Activated CD4-positive, alpha-beta T cell treated with anti-CD3 and anti-CD28 coated beads for 1 hour (primary cell): ENCODE results near the gene HSBP1.

ENCODE experiments used
- DNase-seq: peaks from one replicate; pipeline ENCODE4 v3.0.0-alpha.2; 2020

HSBP1 gene

DNA sequence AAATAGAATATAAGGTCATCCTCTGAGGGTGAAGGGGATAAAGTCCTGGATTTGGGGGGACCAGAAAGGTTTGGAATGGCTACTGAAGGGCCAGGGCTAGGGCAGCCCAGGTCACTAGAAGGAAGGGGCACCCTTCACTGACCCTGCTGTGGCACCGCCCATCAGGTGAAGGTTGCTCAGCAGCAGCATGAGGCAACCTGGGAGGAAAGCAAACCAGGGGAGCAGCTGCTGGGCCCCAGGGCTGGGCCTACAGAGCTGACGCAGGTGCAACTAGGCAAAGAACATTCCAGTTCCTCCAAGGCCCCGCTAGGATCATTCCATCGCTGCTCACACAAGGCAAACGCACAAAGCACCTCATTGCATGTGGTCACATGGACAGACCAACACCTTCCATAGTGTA lies 3.4 kb upstream of the HSBP1 start:
- DNase-seq: no peak

DNA sequence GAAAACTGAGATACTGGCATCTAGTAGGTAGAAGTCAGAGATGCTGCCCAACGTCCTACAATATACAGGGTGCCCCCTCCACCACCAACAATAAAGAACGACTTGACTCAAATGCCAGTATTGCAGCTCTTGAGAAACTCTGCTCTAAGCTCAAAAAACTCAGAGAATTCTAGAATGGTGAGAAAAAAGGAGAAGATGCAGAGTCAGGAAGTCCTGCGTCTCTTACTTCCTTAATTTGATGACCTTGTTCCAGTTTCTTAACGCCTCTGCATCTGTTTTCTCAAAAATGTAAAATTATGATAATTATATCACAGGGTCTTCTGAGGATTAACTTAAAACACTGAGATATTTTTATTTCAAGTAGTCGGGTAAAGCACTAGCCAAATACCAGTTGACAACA lies 1.7 kb upstream of the HSBP1 start:
- no peak for DNase-seq

DNA sequence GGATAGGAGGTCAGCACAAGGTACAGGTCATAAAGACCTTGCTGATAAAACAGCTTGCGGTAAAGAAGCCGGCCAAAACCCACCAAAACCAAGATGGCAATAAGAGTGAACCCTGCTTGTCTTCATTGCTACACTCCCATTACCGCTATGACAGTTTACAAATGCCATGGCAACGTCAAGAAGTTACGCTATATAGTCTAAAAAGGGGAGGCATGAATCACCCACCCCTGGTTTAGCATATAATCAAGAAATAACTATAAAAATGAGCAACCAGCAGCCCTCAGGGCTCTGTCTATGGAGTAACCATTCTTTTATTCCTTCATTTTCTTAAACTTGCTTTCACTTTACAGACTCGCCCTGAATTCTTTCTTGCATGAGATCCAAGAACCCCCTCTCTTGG lies 1.0 kb upstream of the HSBP1 start:
- no peak for DNase-seq

GRCh38 chr16:83807327-83807709 lies 460 bp upstream of the HSBP1 start:
- no peak for DNase-seq

DNA sequence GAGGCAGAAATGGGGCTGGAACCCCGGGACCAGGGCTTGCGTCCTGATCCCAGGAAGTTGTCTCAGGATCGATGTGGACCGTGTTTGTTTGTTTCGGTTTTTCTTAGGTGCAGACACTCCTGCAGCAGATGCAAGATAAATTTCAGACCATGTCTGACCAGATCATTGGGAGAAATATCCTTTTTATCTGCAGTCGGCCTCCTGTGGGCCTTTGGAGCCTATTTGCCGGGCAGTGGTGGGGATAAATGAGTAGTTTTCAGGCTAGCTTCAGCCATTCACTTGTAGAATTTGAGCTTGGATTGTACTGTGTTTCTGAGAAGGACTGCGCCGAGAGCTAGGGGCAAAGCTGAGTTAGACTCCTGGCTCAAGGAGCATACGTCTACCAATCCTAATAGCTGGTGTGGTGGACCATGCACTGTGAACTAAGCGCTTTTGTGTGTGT lies 816 bp downstream of the HSBP1 start:
- no peak for DNase-seq

DNA sequence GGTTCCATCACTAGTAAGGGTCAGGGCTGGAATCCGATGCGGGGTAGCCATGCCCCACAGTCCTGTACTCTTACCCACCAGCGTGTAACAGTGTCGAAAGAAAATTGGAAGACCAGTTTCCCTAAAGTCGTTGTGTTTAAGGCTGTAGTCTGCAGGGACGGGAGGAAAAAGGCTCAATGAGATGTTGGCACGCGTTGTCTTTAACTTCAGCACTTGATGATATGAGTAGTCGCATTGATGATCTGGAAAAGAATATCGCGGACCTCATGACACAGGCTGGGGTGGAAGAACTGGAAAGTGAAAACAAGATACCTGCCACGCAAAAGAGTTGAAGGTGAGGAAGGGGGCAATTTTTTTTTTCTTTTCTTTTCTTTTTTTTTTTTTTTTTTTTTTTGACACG lies 1.3 kb downstream of the HSBP1 start:
- DNase-seq: no peak

DNA sequence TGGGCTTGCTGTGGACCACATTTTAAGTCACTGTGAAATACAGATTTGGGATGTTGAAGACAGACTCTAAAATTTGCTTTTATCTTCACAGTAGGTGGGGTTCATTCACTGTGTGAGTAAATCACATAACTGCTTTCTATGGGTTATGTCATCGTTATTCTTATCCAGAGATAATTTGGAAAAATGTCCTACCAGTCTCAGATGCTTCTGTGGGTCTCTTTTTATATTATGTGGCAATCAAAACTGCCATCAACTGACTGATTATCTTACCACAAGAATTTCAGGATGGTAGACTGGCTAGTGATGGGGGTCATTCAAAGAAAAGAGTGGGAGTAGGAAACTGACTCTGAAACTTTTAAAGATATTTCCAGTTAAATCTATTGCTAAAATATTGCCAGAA lies 3.1 kb downstream of the HSBP1 start:
- no peak for DNase-seq

DNA sequence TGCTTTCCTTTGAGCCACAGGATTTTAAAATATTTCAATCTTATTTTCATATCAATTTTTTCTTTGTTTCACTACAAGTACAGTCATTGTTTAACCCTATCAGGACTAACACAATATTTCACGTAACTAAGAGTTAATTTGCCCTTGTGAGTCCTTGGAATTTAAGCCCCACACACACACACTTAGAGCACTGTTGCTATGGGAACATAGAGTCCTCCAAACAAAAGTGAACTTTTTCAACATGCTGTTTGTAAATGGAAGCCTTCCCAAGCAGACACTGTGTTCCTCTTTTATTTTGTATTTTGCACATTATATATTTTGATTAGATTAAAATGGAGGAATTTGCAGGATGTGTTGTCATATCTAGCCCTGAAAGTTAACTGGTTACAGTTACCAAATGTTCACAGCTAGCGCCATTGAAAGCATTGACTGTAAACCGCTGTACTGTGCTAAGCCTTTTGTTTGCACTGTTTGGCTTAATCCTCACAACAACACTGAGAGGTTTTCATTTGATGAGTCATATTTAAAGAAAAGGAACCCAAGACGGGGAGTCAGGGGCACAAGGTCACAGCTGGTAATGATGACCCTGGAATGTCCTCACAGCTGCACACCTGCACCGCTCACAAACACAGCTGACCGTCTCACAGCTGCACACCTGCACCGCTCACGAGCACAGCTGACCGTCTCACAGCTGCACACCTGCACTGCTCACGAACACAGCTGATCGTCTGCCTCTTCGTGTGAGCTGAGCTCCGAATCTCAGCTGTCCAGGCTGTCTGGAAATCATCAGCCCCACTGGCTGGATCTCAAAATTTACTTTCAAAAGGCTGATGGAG lies 6.3 kb downstream of the HSBP1 start:
- no peak for DNase-seq

DNA sequence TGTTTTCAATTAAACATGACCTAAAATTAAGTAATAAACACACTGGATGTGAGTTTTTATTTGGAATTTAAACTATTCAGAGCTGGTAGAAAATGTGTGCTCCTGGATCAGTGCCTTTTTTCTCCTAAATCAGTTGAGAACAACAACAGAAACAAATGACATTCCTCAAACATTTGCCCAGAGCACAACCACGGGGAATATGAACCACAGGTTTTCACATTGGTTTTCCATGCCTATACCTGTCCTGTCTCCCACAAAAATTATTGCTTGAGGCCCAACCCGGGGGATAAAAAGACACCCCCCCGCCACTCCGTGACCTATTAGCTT lies 6.8 kb downstream of the HSBP1 start:
- DNase-seq: no peak

DNA sequence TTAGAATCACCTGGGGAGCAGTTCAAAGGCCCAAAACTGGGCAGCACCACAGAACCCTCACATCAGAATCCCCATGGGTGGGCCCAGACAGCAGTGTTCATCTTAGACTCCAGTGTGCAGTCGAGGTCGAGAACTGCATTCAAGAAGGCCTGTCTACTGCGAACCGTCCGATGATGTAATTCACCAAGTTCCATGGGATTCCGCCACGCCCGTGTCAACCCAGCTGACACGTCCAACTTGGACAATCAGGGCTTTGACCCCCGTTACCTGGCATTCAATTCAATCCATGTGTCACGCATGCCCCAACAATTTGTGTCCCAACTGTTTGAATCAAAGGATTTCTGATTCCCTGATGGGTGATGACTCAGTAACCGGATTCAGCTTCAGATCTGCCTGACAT lies 9.2 kb downstream of the HSBP1 start:
- DNase-seq: no peak

DNA sequence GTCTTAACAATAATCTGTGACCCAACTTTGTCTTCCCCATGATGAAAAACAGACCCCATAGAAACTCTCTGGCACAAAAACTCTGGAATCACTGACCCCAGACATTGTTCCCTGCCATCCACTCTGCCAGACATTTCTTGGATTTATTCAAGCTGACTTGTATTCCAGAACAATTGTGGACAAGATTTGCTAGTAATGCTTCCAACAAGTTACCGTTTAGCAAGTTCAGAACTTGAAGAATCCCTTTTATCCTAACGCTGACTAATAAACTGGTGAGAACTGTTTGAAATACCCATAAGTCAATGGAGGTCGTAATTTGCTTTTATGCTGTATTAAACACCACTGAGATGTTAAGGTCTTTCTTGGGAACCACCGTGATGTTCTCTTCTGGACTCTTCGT lies 10.5 kb downstream of the HSBP1 start:
- no peak for DNase-seq

DNA sequence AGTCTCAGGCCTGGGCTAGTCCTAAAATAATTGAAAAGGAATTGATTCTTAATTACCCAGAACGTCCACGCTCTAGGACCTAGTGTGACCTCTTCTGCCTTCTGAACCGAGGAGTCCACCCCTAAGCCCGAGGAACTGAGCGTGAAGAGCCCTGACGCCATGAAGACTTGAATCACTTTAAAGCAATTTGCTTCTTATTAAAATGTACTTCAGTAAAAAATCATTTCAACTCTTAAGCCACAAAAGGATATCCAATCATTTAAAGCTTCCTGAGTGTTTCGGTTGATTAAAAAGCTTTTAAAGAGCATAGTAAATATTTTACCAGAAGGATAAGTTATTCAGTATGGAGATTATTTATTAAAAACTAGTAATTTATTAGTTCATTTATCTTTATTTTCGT lies 11.6 kb downstream of the HSBP1 start:
- DNase-seq: no peak

DNA sequence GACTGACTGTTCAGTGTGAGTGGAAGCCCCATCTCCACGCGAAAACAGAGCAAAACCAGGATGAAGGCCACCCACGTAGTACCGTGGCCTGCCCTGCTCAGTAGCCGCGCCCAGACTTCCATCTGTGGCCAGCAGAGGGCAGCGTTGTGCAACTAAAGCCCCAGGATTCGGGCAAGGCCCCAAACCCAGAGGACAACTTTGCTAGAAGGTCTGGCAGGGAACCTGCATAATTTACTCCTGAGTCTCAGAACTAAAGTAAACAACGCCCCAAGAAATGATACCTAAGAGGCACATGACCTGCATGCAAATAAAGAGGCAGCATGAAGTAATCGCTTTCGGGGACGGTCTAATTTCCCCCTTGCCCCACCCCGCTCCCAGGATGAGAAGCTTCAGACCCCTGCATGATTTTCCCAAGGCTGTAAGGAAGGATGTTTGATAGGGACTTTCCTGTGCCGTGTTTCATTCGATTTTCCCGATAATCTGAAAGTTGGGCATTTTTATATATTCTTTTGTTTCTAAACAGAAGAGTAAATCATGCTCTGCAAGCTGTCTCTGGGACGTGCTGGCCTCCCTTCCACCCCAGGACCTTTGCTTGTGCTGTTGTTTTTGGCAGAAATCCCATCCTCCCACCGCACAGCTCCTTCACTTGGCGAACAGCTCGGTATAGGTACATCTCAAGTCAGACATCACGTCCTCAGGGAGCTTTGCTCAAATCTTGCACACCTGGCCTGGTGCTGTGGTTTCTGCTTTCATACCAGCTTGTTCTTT lies 18.6 kb downstream of the HSBP1 start:
- DNase-seq: peak; percentile 63

DNA sequence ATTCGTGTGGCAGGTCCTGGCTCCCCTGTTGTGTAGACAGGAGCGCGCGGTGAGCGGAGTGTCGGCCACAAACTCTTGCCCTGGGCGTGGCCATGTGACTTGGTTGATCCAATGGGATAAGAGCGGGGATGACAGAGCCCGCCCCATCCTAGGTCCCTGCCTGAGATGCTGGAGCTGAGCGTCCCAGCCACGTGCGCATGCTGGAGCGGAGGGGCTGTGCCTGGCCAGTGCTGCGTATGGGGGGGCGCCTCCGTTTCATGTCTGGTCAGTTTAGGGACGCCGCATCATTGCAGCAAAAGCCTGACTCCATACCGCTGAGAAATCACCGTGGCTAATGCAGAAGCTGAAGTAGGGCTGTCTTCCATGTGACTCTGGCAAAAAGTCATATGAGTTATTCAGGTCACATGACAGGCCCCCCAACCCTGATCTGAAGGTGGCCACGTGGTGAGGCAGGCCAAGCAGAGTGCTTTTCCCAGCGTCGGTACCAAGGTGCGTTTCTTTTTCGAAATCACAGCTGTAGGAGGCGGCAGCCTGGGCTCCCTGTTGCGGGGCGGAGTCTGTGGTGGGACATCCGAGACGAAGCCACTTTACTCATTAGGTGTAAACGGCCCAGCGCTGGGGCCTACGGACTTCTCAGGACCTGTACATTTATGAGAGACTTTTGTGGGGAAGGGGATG lies 22.5 kb downstream of the HSBP1 start:
- no peak for DNase-seq

GRCh38 chr16:83830769-83831455 lies 23.1 kb downstream of the HSBP1 start:
- no peak for DNase-seq

DNA sequence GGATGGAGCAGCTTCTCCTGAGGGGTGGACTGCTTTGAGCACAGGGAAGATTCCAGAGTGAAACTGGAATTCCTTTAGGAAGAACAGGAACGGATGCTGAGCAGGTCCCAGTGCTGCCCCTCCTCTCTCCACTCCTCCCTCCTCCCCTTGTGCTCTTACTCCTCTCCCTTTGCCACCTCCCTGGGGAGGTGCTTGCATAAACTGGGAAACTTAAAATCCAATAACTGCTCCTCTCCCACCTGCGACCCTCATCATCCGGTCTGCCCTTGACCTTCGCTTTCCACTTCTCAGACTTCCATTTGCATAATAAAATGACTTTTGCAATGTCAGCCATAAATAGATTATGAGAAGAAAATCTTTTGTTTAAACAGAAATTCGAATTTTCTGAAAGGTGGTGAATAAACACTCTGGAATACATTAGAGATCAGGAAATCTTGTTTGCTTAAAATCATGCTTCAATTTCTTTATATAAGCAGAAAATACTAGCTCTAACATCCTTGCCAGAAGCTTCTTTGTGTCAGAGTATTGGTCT lies 23.7 kb downstream of the HSBP1 start:
- no peak for DNase-seq

DNA sequence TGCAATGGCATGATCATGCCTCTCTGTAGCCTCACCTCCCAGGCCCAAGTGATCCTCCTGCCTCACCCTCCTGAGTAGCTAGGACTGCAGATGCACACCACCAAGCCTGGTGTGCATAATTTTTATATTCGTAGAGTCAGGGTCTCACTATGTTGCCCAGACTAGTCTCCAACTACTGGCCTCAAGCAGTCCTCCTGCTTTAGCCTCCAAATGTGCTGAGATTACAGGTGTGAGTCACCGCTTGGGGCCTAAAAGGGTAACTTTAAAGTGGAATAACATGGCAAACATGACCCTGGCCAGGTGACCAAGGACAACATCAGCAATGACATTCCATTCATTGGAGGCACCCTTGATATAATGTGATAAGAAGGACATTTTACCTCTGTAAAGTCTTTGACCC lies 26.1 kb downstream of the HSBP1 start:
- DNase-seq: no peak

DNA sequence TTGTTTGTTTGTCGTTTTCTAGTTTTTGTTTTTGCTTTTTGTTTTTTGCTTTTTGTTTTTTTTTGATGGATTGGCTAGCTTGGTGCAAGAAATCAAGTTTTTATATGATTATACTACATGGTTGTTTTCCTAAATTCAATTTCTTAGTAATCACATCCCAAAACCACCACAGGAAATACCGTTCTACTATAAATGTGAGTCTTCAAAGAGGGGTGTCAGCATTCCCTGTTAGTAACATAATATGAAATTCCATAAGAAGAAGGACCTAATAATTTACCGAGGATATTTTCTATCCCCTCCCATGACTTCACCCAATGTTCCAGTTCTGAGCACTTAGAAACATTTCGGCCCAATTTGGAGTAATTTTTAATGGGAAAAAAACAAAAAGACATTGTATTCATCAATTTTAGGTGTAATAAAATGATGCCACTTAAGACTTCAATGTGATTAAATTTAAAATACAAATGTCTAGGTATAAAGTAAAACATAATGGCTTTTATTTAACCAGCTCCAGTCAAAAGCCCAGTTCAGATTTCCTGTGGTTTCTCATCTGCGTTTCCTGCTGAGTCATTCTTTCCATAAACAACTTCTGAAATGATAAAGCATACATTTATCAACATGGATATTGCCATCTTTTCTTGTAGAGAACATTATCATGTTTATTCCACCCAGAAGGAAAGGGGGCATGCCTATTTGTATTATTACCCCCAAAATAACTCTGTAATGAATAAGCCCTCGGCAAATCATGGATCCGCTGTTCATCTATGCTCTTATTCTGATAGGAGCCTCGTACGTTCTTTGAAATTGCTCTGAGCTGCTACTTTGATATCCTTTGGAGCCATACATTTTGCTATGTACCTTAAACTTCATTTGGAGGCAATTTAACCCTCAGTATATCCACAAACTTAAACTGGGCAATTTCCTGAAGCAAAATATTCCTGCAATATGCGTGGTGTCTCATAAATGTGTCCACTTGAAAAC lies 28.1 kb downstream of the HSBP1 start:
- DNase-seq: no peak

GRCh38 chr16:83837566-83837965 lies 29.8 kb downstream of the HSBP1 start:
- no peak for DNase-seq

- no peak for DNase-seq
These were observed 30.4 kb downstream of the HSBP1 start for GRCh38 chr16:83838151-83838550.

GRCh38 chr16:83839561-83839960 lies 31.8 kb downstream of the HSBP1 start:
- no peak for DNase-seq

GRCh38 chr16:83840060-83840617 lies 32.4 kb downstream of the HSBP1 start:
- no peak for DNase-seq
